Stimulated activated CD8-positive, alpha-beta memory T cell treated with anti-CD3 and anti-CD28 coated beads, Interleukin-15, amount 100 ng/mL, for 24 hours (primary cell): Measurements from ENCODE around the gene FBXO42.
"Not testable (repeated sequence)": the region's sequence is repeated elsewhere in the genome, so short reads cannot be mapped to it uniquely, and the experiment has no call there.

Experiments used
- DNase-seq: peaks from one replicate; pipeline ENCODE4 v3.0.0-alpha.2; 2020; ENCODE audit warnings: low read depth

Gene FBXO42

GRCh38 chr1:16243215-16243610, 109.1 kb downstream of the FBXO42 start:
- no peak for DNase-seq

- DNase-seq, result no peak
Measured at GRCh38 chr1:16242556-16243214, 109.6 kb downstream of the FBXO42 start.

- no peak for DNase-seq
Measured at GRCh38 chr1:16241221-16241708, 111.0 kb downstream of the FBXO42 start.

DNA sequence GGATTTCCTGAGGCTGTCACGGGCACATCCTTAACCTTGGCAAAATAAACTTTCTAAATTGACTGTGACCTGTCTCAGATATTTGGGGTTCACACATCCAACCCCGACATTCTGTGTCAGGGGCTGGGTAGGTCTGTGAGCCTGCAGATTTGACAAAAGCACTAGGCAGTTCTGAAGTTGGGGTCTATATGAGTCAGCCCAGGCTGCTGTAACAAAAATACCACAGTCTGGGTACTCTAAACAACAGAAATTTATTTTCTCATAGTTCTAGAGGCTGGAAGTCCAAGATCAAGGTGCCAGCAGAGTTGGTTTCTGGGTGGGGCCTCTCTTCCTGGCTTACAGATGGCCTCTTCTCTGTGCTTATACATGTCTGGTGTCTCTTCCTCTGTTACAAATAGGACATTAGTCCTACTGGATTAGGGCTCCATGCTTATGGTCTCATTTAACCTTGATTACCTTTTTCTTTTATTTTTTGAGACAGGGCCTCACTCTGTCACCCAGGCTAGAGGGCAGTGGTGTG, 112.2 kb downstream of the FBXO42 start:
- DNase-seq, result no peak

- DNase-seq, result no peak
Measured at GRCh38 chr1:16237343-16237830, 114.9 kb downstream of the FBXO42 start.

- peak; percentile 96 for DNase-seq
Measured at GRCh38 chr1:16236511-16237342, 115.6 kb downstream of the FBXO42 start, which contains the start of gene CPLANE2. CPLANE2 (minus strand) TSS chr1:16237183; CDS start chr1:16236742, 441 bp downstream.

GRCh38 chr1:16235944-16236510, 116.3 kb downstream of the FBXO42 start:
- DNase-seq, result no peak

DNA sequence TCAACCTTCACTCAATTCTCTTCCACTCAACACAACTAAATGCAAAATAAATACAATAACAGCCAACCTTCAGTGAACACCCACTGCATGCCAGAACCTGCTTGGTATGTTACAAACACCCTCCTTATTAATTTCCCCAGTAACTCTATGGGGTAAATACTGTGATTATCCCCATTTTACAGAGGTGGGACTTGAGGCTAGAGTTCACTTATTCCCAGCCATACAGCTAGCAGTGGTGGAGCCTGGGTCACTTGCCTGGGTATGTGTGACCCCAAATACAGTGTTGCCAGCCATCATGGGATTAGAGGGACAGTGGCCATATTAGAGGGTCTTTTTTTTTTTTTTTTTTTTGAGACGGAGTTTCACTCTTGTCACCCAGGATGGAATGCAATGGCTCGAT, 116.9 kb downstream of the FBXO42 start:
- no peak for DNase-seq

DNA sequence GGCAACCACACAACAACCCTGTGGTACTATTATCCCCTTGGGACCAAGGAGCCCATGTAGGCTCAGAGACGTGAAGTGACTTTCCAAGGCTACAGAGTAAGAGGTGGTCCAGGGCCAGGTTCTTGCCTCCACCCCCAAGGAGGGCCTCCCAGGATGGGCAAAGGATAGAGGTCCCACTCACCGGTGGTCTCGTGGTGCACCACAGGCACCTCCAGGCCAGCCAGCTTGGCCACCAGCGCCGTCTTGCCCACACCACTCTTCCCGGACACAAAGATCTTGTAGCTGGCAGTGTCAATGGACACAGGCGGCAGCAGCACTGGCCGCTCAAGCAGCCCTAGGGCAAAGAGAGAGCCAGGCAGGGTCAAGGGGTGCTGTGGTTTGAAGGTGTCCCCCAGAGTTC, 118.8 kb downstream of the FBXO42 start:
- DNase-seq, result no peak

GRCh38 chr1:16232316-16232710, 120.0 kb downstream of the FBXO42 start:
- no peak for DNase-seq

DNA sequence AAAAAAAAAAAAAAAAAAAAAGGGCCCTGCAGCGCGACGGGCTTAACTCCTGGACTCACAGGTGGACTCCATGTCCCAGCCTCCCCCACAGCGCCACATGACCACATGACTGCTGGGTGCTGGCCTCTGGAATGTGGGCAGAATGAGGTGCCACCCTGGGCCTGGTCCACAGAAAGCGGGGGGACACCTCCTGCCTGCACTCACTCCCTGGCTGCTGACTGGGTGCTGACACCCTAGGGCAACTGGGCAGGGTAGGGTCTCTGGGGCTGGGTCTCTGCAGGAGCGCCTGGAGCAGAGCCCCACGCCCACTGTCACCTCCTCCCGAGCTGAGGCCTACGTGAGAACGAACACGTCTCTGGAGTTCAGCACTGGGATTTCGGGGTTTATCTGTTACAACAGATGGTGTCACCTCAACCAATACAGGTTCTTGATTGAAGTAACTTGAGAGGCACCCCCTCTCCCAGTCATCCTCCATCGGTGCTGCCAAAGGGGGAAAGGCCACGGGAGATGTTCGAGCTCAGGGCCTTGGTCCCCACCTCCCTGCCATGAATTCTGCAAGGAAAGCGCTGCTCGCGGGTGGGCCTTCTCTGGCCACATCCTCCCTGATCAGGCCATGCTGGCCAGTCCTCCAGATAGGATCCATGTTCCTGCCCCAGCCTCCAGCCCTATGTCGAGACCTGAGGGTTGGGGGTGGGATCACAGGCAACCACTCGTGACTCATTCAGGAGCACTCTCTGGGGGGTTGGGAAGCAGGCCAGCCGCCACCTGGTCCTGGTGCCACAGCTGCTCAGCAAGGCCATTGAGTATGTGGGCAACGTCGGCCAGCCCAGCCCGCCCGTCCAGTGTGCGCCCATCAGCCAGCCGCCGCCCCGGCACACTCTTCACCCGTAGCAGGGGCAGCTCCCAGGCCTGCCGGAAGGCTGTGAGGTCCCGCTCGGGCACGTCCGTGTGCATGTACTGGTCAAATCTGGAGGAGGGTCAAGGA, 120.7 kb downstream of the FBXO42 start:
- no peak for DNase-seq

DNA sequence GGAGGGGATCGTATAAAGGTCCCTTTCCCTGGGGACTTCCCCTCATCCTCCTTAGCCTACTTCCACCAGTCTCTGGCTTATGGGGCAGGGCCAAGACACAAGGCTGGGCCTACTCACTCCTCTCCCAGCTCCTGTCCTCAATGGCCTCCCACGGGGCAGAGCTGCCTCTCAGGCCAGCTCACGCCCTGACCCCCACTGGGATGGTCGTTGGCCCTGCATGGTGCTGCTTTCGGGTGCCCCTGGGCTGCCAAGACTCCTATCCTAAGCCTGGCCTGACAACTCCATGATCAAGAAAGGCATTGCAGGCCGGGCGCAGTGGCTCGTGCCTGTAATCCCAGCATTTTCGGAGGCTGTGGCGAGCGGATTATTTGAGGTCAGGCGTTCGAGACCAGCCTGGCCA, 121.5 kb downstream of the FBXO42 start:
- no peak for DNase-seq

GRCh38 chr1:16229976-16230740, 122.1 kb downstream of the FBXO42 start:
- DNase-seq, result no peak

- DNase-seq, result no peak
Measured at GRCh38 chr1:16226490-16227179, 125.6 kb downstream of the FBXO42 start.

GRCh38 chr1:16226129-16226489, 126.2 kb downstream of the FBXO42 start:
- DNase-seq, result no peak

- no peak for DNase-seq
Measured at GRCh38 chr1:16224472-16224871, 127.8 kb downstream of the FBXO42 start.

- DNase-seq, result not testable (repeated sequence)
Measured at GRCh38 chr1:16222716-16223115, 129.6 kb downstream of the FBXO42 start.

DNA sequence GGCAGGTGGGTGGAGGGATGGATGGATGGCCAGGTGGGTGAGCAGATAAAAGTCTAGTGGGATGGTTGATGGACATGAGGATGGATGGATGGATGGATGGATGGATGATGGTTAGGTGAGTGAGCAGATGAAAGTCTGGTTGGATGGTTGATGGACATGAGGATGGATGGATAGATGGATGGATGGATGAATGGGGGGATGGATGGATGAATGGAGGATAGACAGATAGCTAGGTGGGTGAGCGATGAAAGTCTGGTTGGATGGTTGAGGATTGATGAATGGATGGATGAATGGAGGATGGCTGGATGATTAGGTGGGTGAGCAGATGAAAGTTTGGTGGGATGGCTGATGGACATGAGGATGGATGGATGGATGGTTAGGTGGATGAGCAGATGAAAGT, 130.8 kb downstream of the FBXO42 start:
- no peak for DNase-seq

- no peak for DNase-seq
Measured at GRCh38 chr1:16219968-16220500, 132.2 kb downstream of the FBXO42 start.

GRCh38 chr1:16218674-16219071, 133.6 kb downstream of the FBXO42 start:
- no peak for DNase-seq
